IMR-90 (cell line): ENCODE data around the gene KY. TPM values are rescaled to one million over a fixed set of nuclear protein-coding genes. Genes with fewer than 3 reads are reported as not detected.

Experiments used
- ATAC-seq: fragments of 200-7000 bp; cut with Tn5 transposase; 2 replicates; pipeline ENCODE4 v1.9.1; 2020; ENCODE audit warnings: low read depth, mild to moderate bottlenecking, moderate library complexity
- BruUV-seq: library from RNA; stranded (reverse); fragments of 400-500 nt; replicated peaks from 2 replicates; lab custom pipeline; 2021; lab: Mats Ljungman, UMichigan
- CTCF ChIA-PET: fragments of 300-600 bp; formaldehyde crosslinking; extraction: SDS; loops from one replicate; lab custom pipeline; 2021; ENCODE audit warnings: antibody characterized with exemption; lab: Yijun Ruan, JAX
- POLR2A ChIA-PET: fragments of 300-600 bp; sonication (Branson Sonifier 250); formaldehyde crosslinking; loops from one replicate; lab custom pipeline; 2022; ENCODE audit warnings: antibody characterized with exemption; ENCODE audit not compliant: unreplicated experiment; lab: Charles Lee
- DNase-seq: peaks from one replicate; pipeline ENCODE4 v3.0.0; 2013
- H2AFZ ChIP-seq: replicated peaks from 2 replicates; pipeline ENCODE3; 2013; ENCODE audit warnings: low read length, mild to moderate bottlenecking; ENCODE audit not compliant: poor library complexity
- H2AK5ac ChIP-seq: 2 replicates; pipeline ENCODE4 v1.6.1; 2013; ENCODE audit warnings: low read depth, low read length, inconsistent platforms
- H2AK9ac ChIP-seq: replicated peaks from 2 replicates; pipeline ENCODE3; 2013; ENCODE audit warnings: mild to moderate bottlenecking, low read depth, low read length, moderate library complexity; ENCODE audit not compliant: poor library complexity
- H2BK120ac ChIP-seq: 2 replicates; pipeline ENCODE4 v1.6.1; 2013; ENCODE audit warnings: low read depth, low read length, inconsistent platforms
- H2BK15ac ChIP-seq: 3 replicates; pipeline ENCODE4 v1.6.1; 2013; ENCODE audit warnings: low read depth, low read length, inconsistent platforms
- H2BK20ac ChIP-seq: 2 replicates; pipeline ENCODE4 v1.6.1; 2013; ENCODE audit warnings: low read depth, mild to moderate bottlenecking, inconsistent platforms, low read length, moderate library complexity
- H2BK5ac ChIP-seq: 2 replicates; pipeline ENCODE4 v1.6.1; 2013; ENCODE audit warnings: mild to moderate bottlenecking, low read depth, low read length, inconsistent platforms; ENCODE audit not compliant: poor library complexity, severe bottlenecking
- H3K14ac ChIP-seq: replicated peaks from 2 replicates; pipeline ENCODE4 v1.6.1; 2013; ENCODE audit warnings: low read depth, low read length, inconsistent platforms
- H3K18ac ChIP-seq: 2 replicates; pipeline ENCODE4 v1.6.1; 2013; ENCODE audit warnings: low read depth, low read length, control low read depth
- H3K23ac ChIP-seq: 2 replicates; pipeline ENCODE4 v1.6.1; 2013; ENCODE audit warnings: low read depth, low read length, inconsistent platforms
- H3K27ac ChIP-seq: 2 replicates; pipeline ENCODE4 v1.5.1; 2013; ENCODE audit warnings: mild to moderate bottlenecking, control low read depth, low read length; ENCODE audit not compliant: insufficient read depth
- H3K27me3 ChIP-seq: 2 replicates; pipeline ENCODE4 v1.6.1; 2013; ENCODE audit warnings: low read length; ENCODE audit not compliant: control insufficient read depth, insufficient read depth
- H3K36me3 ChIP-seq: 2 replicates; pipeline ENCODE4 v1.6.1; 2013; ENCODE audit warnings: low read length, mixed read lengths; ENCODE audit not compliant: control insufficient read depth, insufficient read depth
- H3K4ac ChIP-seq: 2 replicates; pipeline ENCODE4 v1.6.1; 2013; ENCODE audit warnings: low read depth, low read length, inconsistent platforms
- H3K4me1 ChIP-seq: 2 replicates; pipeline ENCODE4 v1.6.1; 2013; ENCODE audit warnings: low read length, mixed read lengths; ENCODE audit not compliant: control insufficient read depth, insufficient read depth
- H3K4me2 ChIP-seq: 2 replicates; pipeline ENCODE4 v1.6.1; 2013; ENCODE audit warnings: low read depth, mild to moderate bottlenecking, control low read depth, low read length, moderate library complexity
- H3K4me3 ChIP-seq: 2 replicates; pipeline ENCODE4 v1.5.1; 2013; ENCODE audit warnings: low read depth, mild to moderate bottlenecking, control low read depth, low read length, moderate library complexity; ENCODE audit not compliant: insufficient read depth
- H3K56ac ChIP-seq: 2 replicates; pipeline ENCODE4 v1.6.1; 2013; ENCODE audit warnings: low read length, inconsistent platforms; ENCODE audit not compliant: insufficient read depth; ENCODE audit errors: extremely low read depth
- H3K79me1 ChIP-seq, 2 experiments: 2 replicates each; pipeline ENCODE4 v1.6.1; 2013; ENCODE audit warnings: low read length in 2 of 2, inconsistent platforms in 1 of 2, low read depth in 1 of 2
- H3K9ac ChIP-seq: 2 replicates; pipeline ENCODE4 v1.6.1; 2013; ENCODE audit warnings: low read depth, low read length, control low read depth
- H3K9me1 ChIP-seq: 2 replicates; pipeline ENCODE4 v1.6.1; 2013; ENCODE audit warnings: low read length, inconsistent platforms; ENCODE audit not compliant: insufficient read depth
- H3K9me3 ChIP-seq: 2 replicates; pipeline ENCODE4 v1.6.1; 2013; ENCODE audit warnings: low read length; ENCODE audit not compliant: control insufficient read depth, insufficient read depth
- H4K20me1 ChIP-seq: 2 replicates; pipeline ENCODE4 v1.6.1; 2013; ENCODE audit warnings: low read length, inconsistent platforms; ENCODE audit not compliant: insufficient read depth
- H4K5ac ChIP-seq: 2 replicates; pipeline ENCODE4 v1.6.1; 2013; ENCODE audit warnings: mild to moderate bottlenecking, low read depth, low read length, control low read depth
- H4K8ac ChIP-seq, 2 experiments: 2 replicates each; pipeline ENCODE4 v1.6.1; 2013; ENCODE audit warnings: low read depth in 2 of 2, low read length in 2 of 2, control low read depth in 1 of 2, inconsistent platforms in 1 of 2
- H4K91ac ChIP-seq: 2 replicates; pipeline ENCODE4 v1.6.1; 2013; ENCODE audit warnings: low read depth, low read length, inconsistent platforms; ENCODE audit not compliant: insufficient read depth
- CEBPB ChIP-seq: IDR thresholded peaks from 2 replicates; pipeline ENCODE4 v1.6.1; 2012; ENCODE audit warnings: low read depth, low read length, improper control_type of control experiment
- CHD1 ChIP-seq: IDR thresholded peaks from 2 replicates; pipeline ENCODE4 v1.6.1; 2012; ENCODE audit warnings: low read depth, low read length, improper control_type of control experiment
- FOS ChIP-seq: fragments of 150-350 bp; IDR thresholded peaks from 2 replicates; pipeline ENCODE4 v1.6.1; 2016; ENCODE audit warnings: low read depth, low read length
- MAFK ChIP-seq: IDR thresholded peaks from 2 replicates; pipeline ENCODE4 v1.6.1; 2012; ENCODE audit warnings: low read depth, low read length, improper control_type of control experiment
- NFE2L2 ChIP-seq: fragments of 150-350 bp; IDR thresholded peaks from 2 replicates; pipeline ENCODE4 v1.6.1; 2016; ENCODE audit warnings: low read depth, mild to moderate bottlenecking, low read length
- POLR2A ChIP-seq: IDR thresholded peaks from 2 replicates; pipeline ENCODE4 v1.6.1; 2012; ENCODE audit warnings: mild to moderate bottlenecking, low read depth, low read length
- RAD21 ChIP-seq: IDR thresholded peaks from 2 replicates; pipeline ENCODE4 v1.6.1; 2012; ENCODE audit warnings: low read length, improper control_type of control experiment
- WGBS, 2 experiments: methylation state at CpG; one replicate each; pipeline versions ENCODE4 v1.1.5 to v1.1.7; 2013; ENCODE audit warnings: missing lambda C conversion rate in 2 of 2; ENCODE audit not compliant: insufficient read length in 1 of 2; ENCODE audit errors: extremely low coverage in 2 of 2; 5-methylcytosine and 5-hydroxymethylcytosine counted together
- dilution Hi-C: fragments of 300-500 bp; cut with HindIII; formaldehyde crosslinking; loops from one replicate; pipeline ENCODE4 v1.14.3; 2018; ENCODE audit warnings: low sequenced_read_pairs; ENCODE audit not compliant: unreplicated experiment
- in situ Hi-C: fragments of 300-500 bp; cut with MboI; formaldehyde crosslinking; loops from 3 replicates; pipeline ENCODE4 v1.14.3; 2019; ENCODE audit warnings: low sequenced_read_pairs, inconsistent platforms, mixed read lengths
- intact Hi-C: fragments of 100-400 bp; cut with micrococcal nuclease; formaldehyde crosslinking; loops from 2 replicates; pipeline ENCODE4 v1.10.0; 2022
- polyA plus RNA-seq, 3 experiments: library from polyadenylated mRNA; depleted of rRNA; stranded (reverse); fragments of >200 nt; gene quantifications; 2 replicates each; pipeline ENCODE4 v1.2.3, GENCODE V29; 2012; ENCODE audit warnings: low replicate concordance in 1 of 3
- total RNA-seq: library from RNA; depleted of rRNA; stranded (reverse); fragments of >200 nt; gene quantifications from 2 replicates; pipeline ENCODE4 v1.2.3, GENCODE V29; 2012
- TF ChIP-seq, protein P1 (sequence below): fragments of 150-350 bp; IDR thresholded peaks from 2 replicates; pipeline ENCODE4 v1.6.1; 2016; ENCODE audit warnings: low read depth, mild to moderate bottlenecking, low read length, moderate library complexity, borderline replicate concordance
- TF ChIP-seq, protein P2 (sequence below): conservative IDR thresholded peaks from 2 replicates; pipeline ENCODE4 v1.5.1; 2012; ENCODE audit warnings: mild to moderate bottlenecking, low read depth, low read length, improper control_type of control experiment
- TF ChIP-seq, protein P3 (sequence below): fragments of 150-350 bp; IDR thresholded peaks from 2 replicates; pipeline ENCODE4 v1.6.1; 2017; ENCODE audit warnings: mild to moderate bottlenecking, antibody characterized with exemption, low read length, low read depth

Gene KY
- total and polyA plus RNA-seq, 2 of the 4 experiments (the other 2 are of a cell fraction): under 0.01 to 0.09 TPM

DNA sequence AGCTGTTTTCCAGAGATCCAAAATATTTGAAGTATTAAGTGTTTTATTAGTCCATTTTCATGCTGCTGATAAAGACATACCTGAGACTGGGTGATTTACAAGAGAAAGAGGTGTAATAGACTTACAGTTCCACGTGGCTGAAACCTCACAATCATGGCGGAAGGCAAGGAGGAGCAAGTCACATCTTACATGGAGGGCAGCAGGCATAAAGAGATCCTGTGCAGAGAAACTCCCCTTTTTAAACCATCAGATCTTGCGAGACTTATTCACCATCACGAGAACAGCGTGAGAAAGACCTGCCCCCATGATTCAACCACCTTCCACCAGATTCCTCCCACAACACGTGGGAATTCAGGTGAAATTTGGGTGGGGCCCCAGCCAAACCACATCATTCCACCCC, 82.0 kb downstream of the KY start:
- BruUV-seq: no TSS peak
- no peak overlapping the region for H3K14ac ChIP-seq
- ChIA-PET CTCF (no interaction called here), POLR2A (no interaction called here)
- no peak overlapping the region for H2AK9ac ChIP-seq
- H3K9ac ChIP-seq: no peak overlapping the region
- no peak overlapping the region for H3K56ac ChIP-seq
- no peaks in the 10 kb centered on the region for H3K79me1 ChIP-seq
- H2BK5ac ChIP-seq: no peak overlapping the region
- no peak overlapping the region for H2BK15ac ChIP-seq
- H3K27ac ChIP-seq: no peak overlapping the region
- no peak overlapping the region for H4K5ac ChIP-seq
- intact Hi-C loops: no loop called here
- H3K4me3 ChIP-seq: no peak overlapping the region
- no peak overlapping the region for H3K4me2 ChIP-seq
- H3K9me3 ChIP-seq: no peaks in the 10 kb centered on the region
- peaks cover 3% of the 10 kb centered on the region; the same call in 1 of the 2 replicates for H3K9me1 ChIP-seq
- H3K23ac ChIP-seq: no peak overlapping the region
- in situ Hi-C loops: no loop called here
- H4K20me1 ChIP-seq: no peaks in the 10 kb centered on the region
- no peak overlapping the region for H4K91ac ChIP-seq
- H2AFZ ChIP-seq: no peak overlapping the region
- H3K27me3 ChIP-seq: no peaks in the 10 kb centered on the region
- H3K36me3 ChIP-seq: peaks cover 2% of the 10 kb centered on the region; the same call in 1 of the 2 replicates
- 83% methylated on average over 2 of the region's 6 CpGs; no CpG with 5 or more reads in 1 of the 2 experiments for WGBS, 2 experiments
- TF ChIP-seq RAD21: no peak
- TF ChIP-seq CEBPB: no peak
- no peak for TF ChIP-seq CHD1
- TF ChIP-seq, protein P1, sequence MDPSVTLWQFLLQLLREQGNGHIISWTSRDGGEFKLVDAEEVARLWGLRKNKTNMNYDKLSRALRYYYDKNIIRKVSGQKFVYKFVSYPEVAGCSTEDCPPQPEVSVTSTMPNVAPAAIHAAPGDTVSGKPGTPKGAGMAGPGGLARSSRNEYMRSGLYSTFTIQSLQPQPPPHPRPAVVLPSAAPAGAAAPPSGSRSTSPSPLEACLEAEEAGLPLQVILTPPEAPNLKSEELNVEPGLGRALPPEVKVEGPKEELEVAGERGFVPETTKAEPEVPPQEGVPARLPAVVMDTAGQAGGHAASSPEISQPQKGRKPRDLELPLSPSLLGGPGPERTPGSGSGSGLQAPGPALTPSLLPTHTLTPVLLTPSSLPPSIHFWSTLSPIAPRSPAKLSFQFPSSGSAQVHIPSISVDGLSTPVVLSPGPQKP: no peak
- TF ChIP-seq, protein P2, sequence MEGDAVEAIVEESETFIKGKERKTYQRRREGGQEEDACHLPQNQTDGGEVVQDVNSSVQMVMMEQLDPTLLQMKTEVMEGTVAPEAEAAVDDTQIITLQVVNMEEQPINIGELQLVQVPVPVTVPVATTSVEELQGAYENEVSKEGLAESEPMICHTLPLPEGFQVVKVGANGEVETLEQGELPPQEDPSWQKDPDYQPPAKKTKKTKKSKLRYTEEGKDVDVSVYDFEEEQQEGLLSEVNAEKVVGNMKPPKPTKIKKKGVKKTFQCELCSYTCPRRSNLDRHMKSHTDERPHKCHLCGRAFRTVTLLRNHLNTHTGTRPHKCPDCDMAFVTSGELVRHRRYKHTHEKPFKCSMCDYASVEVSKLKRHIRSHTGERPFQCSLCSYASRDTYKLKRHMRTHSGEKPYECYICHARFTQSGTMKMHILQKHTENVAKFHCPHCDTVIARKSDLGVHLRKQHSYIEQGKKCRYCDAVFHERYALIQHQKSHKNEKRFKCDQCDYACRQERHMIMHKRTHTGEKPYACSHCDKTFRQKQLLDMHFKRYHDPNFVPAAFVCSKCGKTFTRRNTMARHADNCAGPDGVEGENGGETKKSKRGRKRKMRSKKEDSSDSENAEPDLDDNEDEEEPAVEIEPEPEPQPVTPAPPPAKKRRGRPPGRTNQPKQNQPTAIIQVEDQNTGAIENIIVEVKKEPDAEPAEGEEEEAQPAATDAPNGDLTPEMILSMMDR: no peak
- no peak for TF ChIP-seq MAFK
- TF ChIP-seq NFE2L2: no peak
- TF ChIP-seq POLR2A: no peak
- TF ChIP-seq, protein P3, sequence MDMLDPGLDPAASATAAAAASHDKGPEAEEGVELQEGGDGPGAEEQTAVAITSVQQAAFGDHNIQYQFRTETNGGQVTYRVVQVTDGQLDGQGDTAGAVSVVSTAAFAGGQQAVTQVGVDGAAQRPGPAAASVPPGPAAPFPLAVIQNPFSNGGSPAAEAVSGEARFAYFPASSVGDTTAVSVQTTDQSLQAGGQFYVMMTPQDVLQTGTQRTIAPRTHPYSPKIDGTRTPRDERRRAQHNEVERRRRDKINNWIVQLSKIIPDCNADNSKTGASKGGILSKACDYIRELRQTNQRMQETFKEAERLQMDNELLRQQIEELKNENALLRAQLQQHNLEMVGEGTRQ: no peak
- no peak for TF ChIP-seq FOS
- dilution Hi-C loops: no loop called here
- H2BK120ac ChIP-seq: no peak overlapping the region
- H3K18ac ChIP-seq: no peak overlapping the region
- H4K8ac ChIP-seq: no peak overlapping the region
- H2AK5ac ChIP-seq: no peak overlapping the region
- H2BK20ac ChIP-seq: no peak overlapping the region
- DNase-seq (no peak), ATAC-seq (no peak)
- no peaks in the 10 kb centered on the region; the same call in 1 of the 2 replicates for H3K4me1 ChIP-seq
- H3K4ac ChIP-seq: no peak overlapping the region
